NCI-H345 treated with DMSO at 0.1 percent for 48 hours (cell line): ENCODE results near the gene RPL12.

Source experiments
- DNase-seq: peaks from one replicate; lab custom pipeline; 2025; ENCODE audit not compliant: unreplicated experiment; lab: John Stamatoyannopoulos, UW

The RPL12 gene

GRCh38 chr9:127450830-127451607 is at the start of gene RPL12, which contains the start of gene LRSAM1:
RPL12 (minus strand) TSS chr9:127451406; CDS start chr9:127451317, 89 bp downstream.
LRSAM1 (plus strand) TSS chr9:127451510; CDS start chr9:127454528, 3,018 bp downstream.
- DNase-seq = peak; percentile 92

GRCh38 chr9:127500862-127501261 is 49.7 kb upstream of the RPL12 start:
- DNase-seq = no peak

GRCh38 chr9:127500399-127500798 is 49.2 kb upstream of the RPL12 start:
- no peak for DNase-seq

GRCh38 chr9:127498298-127498697 is 47.1 kb upstream of the RPL12 start:
- DNase-seq = no peak

GRCh38 chr9:127497656-127498290 is 46.6 kb upstream of the RPL12 start:
- no peak for DNase-seq

GRCh38 chr9:127496974-127497373 is 45.8 kb upstream of the RPL12 start:
- DNase-seq = no peak

DNA sequence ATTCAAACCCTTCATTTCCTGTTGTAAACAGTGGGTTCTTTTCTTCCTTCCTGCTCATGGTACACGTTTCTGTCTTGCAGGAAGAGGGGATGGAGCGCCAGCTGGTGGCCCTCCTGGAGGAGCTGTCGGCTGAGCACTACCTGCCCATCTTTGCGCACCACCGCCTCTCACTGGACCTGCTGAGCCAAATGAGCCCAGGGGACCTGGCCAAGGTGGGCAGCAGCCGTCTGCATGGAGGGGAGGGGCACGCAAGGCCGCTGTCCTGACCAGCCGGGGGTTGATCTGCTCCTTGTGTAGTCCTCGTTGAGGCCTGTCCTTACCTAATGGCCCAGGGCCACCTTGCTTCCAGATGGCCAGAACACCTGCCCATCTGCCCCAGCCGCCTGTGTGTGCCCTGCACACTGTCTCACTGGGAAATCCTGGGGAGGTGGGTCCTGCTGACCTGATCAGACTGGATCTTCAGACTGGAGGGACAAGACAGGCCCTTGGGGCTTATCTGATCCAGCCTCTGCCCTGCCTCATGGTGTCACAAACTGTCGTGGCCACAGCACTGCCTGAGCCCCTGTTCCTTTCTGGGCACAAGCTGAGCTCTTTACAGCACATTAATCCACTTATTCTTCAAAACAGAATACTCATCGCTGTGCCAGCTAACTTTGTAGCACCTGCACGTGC is 44.8 kb upstream of the RPL12 start:
- DNase-seq = no peak

DNA sequence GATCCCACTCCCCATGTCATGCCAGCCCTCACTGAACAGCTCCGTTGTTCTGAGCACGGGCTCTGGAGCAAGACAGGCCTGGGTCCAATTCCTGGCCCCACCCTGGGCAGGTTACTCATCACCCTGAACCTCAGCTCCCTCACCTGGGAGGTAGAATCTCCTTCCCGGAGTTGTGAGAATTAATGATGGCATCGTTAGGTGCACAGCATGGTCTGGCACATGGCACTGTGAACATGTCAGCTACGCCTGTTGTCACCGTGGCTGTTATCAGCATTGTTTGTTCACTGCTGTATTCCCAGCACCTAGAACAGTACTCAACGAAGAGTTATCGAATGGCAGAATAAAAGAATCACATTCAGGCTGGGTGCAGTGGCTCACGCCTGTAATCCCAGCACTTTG is 43.1 kb upstream of the RPL12 start:
- no peak for DNase-seq

GRCh38 chr9:127493592-127494303 is 42.5 kb upstream of the RPL12 start:
- DNase-seq = no peak

GRCh38 chr9:127492616-127493015 is 41.4 kb upstream of the RPL12 start:
- peak; percentile 82 for DNase-seq

DNA sequence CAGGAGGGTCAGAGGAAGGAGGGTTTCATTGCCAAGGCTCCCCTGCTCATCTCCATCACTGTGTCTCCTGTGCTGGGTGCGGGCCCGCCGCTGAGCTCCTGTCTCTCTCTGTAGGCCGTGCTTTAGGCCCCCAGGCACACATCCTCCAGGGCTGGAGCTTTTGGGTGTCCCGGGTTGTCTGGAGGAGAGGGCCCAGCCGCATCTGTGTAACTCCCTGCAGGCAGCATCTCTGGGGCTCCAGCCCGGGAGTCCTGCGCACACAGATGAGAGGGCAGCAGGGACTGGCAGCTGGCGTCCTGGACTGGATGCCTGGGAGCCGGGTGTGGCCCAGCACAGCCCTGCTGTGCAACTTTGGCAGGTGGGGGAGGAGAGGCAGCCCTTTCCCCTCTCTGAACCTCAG is 40.3 kb upstream of the RPL12 start:
- no peak for DNase-seq

DNA sequence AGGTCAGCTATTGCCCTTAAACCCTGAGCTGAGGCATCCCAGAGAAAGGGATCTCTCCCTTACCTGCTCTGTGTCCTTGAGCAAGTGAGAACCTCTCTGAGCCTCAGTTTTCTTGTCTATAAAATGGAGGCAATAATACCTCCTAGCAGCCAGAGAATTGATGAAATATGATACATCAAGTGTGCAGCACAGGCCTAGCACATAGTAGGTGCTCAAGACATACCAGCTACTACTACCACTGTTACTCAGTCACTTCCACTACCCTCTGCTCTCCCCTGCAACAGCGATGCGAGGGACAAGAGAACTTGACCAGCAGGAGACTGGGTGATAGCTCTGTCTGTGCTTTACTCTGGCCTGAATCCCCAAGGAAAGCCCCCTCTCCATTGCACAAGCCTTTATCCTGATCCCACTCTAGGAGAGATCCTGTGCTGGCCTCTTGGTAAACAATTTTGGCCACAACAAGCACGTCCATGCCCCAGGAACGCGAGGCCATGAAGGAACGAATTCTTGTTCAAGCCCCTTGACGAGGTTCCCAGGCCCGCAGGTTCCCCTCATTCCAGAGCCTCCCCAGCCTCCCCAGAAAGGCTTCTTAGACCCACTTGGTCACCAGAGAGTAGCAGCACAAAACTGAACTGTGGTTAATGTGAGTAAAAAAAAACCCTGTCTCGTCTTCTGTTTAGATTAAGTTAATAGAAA is 39.5 kb upstream of the RPL12 start:
- no peak for DNase-seq

DNA sequence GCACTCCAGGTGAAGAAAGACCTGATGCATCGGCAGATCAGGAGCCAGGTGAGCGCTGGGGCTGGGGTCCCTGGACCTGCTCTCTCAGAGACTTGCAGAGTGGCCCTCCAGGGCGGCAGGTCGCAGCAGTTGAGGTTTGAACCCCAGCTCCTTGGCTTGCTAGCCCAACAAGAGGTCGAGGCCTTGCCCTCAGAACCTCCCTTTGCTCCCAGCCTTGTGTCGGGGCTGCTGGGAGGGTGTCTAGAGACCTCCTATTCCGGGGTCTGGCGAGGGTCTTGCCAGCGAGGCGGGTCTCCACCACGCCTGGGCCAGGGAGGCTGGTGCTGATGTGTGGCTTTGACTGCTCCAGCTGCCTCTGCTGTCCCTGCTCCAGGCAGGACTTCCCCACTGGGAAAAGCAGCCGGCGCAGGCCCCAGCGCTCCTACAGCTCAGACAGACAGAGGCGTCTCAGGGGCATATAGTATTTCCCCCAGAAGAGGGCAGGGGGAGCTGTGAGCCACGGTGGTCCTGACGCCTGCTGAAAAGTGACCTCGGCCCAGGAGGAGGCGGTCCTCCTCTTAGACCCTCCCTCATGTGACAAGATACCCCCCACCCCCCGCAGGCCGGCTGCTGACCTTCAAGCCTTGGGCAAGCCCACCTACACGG is 38.4 kb upstream of the RPL12 start:
- no peak for DNase-seq

- DNase-seq = no peak
Observed at GRCh38 chr9:127488946-127489345, 37.7 kb upstream of the RPL12 start.

GRCh38 chr9:127485995-127486394 is 34.8 kb upstream of the RPL12 start:
- no peak for DNase-seq

DNA sequence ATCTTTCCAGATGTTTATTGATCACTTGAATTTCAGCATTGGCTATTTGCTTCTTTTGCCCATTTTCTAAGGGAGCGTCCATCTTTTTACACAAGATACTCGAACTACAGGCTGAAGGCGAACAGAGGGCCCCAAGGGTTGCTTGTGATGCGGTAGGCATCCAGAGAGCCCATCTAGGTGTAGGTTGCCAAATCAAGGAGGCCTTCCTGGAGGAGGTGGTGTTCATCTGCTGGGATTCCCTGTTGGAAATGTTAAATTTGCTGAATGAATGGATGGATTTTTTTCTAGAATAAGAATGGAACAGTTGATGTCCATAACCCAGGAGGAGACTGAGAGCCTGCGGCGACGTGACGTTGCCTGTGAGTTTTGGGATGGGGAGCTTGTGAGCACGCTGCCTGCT is 31.5 kb upstream of the RPL12 start:
- no peak for DNase-seq

- DNase-seq = no peak
Observed at GRCh38 chr9:127479507-127480081, 28.4 kb upstream of the RPL12 start.

GRCh38 chr9:127474592-127474991 is 23.4 kb upstream of the RPL12 start:
- no peak for DNase-seq

- no peak for DNase-seq
Observed at GRCh38 chr9:127473932-127474331, 22.7 kb upstream of the RPL12 start.

DNA sequence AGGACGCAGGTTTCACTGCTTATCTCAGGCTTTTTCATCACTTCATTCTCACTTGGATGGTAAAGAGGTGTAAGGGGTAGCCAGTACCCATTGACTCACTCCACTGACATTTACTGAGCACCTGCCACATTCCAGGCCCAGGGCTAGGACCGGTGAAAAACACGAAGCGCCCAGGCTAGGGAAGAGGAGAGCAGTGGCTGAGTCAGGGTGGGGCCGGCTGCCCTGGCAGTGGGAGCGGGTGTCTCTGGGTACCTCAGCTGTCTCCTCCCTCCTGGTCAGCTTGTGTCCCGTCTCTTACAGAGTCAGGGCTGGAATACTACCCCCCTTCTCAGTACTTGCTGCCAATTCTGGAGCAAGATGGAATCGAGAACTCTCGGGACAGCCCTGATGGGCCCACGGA is 22.3 kb upstream of the RPL12 start:
- no peak for DNase-seq
